DOHH2 (cell line): ENCODE results near the gene LILRA6.

Experiments used
- EZH2phosphoT487 ChIP-seq: fragments of 200-600 bp; sonication (generic); IDR thresholded peaks from 2 replicates; pipeline ENCODE4 v1.6.1; 2017; ENCODE audit warnings: borderline replicate concordance, mild to moderate bottlenecking, antibody characterized with exemption, low read length, moderate library complexity, mixed read lengths
- TF ChIP-seq, protein P1 (sequence below): fragments of 200-600 bp; sonication (generic); IDR thresholded peaks from one replicate; pipeline ENCODE4 v1.5.1; 2014; ENCODE audit warnings: antibody characterized with exemption, mild to moderate bottlenecking, low read depth, low read length; ENCODE audit not compliant: poor library complexity, severe bottlenecking

DNA sequence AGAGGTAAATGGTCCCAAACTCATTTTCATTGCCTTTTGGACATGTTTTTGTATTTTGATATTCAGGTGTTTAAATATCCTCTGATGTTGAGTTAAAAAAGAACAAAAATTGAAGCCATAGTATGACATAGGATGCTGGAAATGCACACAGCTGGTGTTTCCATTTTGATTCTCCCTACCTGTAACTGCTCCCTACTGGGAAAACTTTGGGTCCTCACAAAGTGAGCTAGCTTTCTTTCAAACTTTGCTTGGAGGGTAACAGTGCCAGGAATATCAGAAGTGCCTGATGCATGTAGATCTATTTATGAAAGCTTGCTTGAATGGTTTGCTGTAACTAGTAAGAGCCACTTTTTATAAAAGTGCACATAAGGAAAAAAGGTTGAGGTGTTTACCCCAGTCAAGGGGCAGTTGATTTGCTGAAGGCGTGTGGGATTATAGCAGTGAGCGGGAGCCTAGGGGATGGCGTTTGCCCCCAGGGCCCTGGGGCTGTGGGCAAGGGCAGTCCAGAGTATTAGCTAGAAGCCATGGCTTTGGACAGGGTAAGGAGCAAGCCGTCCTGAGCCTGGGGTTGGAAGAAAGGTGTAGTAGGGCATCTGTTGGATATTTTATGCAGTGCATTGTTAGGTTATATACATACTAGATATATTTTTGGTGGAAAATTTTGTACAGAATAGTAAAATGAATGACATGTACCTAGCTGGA lies 37.7 kb downstream of the LILRA6 start:
- TF ChIP-seq, protein P1, sequence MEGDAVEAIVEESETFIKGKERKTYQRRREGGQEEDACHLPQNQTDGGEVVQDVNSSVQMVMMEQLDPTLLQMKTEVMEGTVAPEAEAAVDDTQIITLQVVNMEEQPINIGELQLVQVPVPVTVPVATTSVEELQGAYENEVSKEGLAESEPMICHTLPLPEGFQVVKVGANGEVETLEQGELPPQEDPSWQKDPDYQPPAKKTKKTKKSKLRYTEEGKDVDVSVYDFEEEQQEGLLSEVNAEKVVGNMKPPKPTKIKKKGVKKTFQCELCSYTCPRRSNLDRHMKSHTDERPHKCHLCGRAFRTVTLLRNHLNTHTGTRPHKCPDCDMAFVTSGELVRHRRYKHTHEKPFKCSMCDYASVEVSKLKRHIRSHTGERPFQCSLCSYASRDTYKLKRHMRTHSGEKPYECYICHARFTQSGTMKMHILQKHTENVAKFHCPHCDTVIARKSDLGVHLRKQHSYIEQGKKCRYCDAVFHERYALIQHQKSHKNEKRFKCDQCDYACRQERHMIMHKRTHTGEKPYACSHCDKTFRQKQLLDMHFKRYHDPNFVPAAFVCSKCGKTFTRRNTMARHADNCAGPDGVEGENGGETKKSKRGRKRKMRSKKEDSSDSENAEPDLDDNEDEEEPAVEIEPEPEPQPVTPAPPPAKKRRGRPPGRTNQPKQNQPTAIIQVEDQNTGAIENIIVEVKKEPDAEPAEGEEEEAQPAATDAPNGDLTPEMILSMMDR = no peak
- TF ChIP-seq EZH2phosphoT487 = no peak
